Measurements from ENCODE around the gene KRTAP5-1. TPM values are rescaled to one million over a fixed set of nuclear protein-coding genes. Genes with fewer than 3 reads are reported as not detected.

The KRTAP5-1 gene
- total RNA-seq, 1 experiment from 2014 or later, result not detected

- Histone ChIP-seq H3K27me3 (ENCODE audit: insufficient read depth, low read length) (no peaks in the 10 kb centered on the region), H3K27ac (ENCODE audit: low read depth, low read length) (no peak within 1 kb of the TSS), H3K9me2 (ENCODE audit: insufficient read depth) (no peaks in the 10 kb centered on the region), H2AFZ (ENCODE audit: low read depth, low read length, poor library complexity, severe bottlenecking) (no peak within 1 kb of the TSS), H3K9ac (ENCODE audit: low read length) (no peak within 1 kb of the TSS), H3K4me1 (ENCODE audit: control insufficient read depth in 1 of 2, insufficient read depth in 2 of 2, low read length in 2 of 2) (no peaks in the 10 kb centered on the region), H3K4me2 (ENCODE audit: low read length) (no peak within 1 kb of the TSS), H3K4me3 (replicated peaks in 1 of 2; ENCODE audit: low read depth in 1 of 2, low read length in 2 of 2) (no peak within 1 kb of the TSS), H4K20me1 (ENCODE audit: insufficient read depth) (no peaks in the 10 kb centered on the region), H3K36me3 (ENCODE audit: control insufficient read depth in 1 of 2, insufficient read depth in 2 of 2, low read length in 2 of 2) (no peaks in the 10 kb centered on the region), H3K79me2 (ENCODE audit: insufficient read depth, low read length) (no peaks in the 10 kb centered on the region), H3K9me3 (ENCODE audit: control insufficient read depth in 1 of 2, insufficient read depth in 1 of 2, low read depth in 1 of 2, low read length in 2 of 2) (no peaks in the 10 kb centered on the region)
- ChIA-PET POLR2A (no interaction called here), RAD21 (ENCODE audit: low non-redundant PET in 1 of 2, low total read pairs in 2 of 2, uncharacterized antibody in 2 of 2, unreplicated experiment in 2 of 2) (no interaction called here), CTCF (no interaction called here)
- no TSS peak for BruUV-seq (replicated peaks)
- no peak for TF ChIP-seq CBX3 (IDR thresholded peaks at IDR 0.05; ENCODE audit: low read depth)
- no peak for TF ChIP-seq ZFX (IDR thresholded peaks at IDR 0.05)
- no peak for TF ChIP-seq EGR1 (IDR thresholded peaks at IDR 0.05; ENCODE audit: low read depth)
- no peak for TF ChIP-seq POLR2AphosphoS5 (IDR thresholded peaks at IDR 0.05; ENCODE audit: low read depth, low read length)
- TF ChIP-seq JUND (IDR thresholded peaks at IDR 0.05), result no peak
- ATAC-seq (no peak), DNase-seq (ENCODE audit: low read depth, low spot score) (no peak)
- intact Hi-C loops (cut with micrococcal nuclease), result loop anchor here (2.0 kb wide), 1 partner anchor 19 kb away; no protein-coding TSS in a partner anchor
Measured at GRCh38 chr11:1622086-1622485, 37.0 kb upstream of the KRTAP5-1 start, which contains the start of gene KRTAP5-4. Gene KRTAP5-4 (minus strand): TSS chr11:1622138. CDS start chr11:1622093, 45 bp downstream.

- no peak overlapping the region for H2AFZ ChIP-seq (ENCODE audit: low read depth, low read length, poor library complexity, severe bottlenecking)
- no peaks in the 10 kb centered on the region for H3K36me3 ChIP-seq (ENCODE audit: control insufficient read depth in 1 of 2, insufficient read depth in 2 of 2, low read length in 2 of 2)
- no peaks in the 10 kb centered on the region for H4K20me1 ChIP-seq (ENCODE audit: insufficient read depth)
- no peaks in the 10 kb centered on the region for H3K9me2 ChIP-seq (ENCODE audit: insufficient read depth)
- no peak overlapping the region for H3K4me3 ChIP-seq (replicated peaks in 1 of 2; ENCODE audit: low read depth in 1 of 2, low read length in 2 of 2)
- intact Hi-C loops (cut with micrococcal nuclease), result no loop called here
- no peak overlapping the region for H3K27ac ChIP-seq (ENCODE audit: low read depth, low read length)
- ChIA-PET RAD21 (ENCODE audit: low non-redundant PET in 1 of 2, low total read pairs in 2 of 2, uncharacterized antibody in 2 of 2, unreplicated experiment in 2 of 2) (no interaction called here), CTCF (no interaction called here), POLR2A (interaction anchor here (0.6 kb wide), 1 partner anchor 62 kb away, joined by 4 read pairs; no protein-coding TSS in a partner anchor)
- no TSS peak for BruUV-seq (replicated peaks)
- no peak for TF ChIP-seq JUND (IDR thresholded peaks at IDR 0.05)
- no peak for TF ChIP-seq MAX (IDR thresholded peaks at IDR 0.05)
- TF ChIP-seq ZNF274 (IDR thresholded peaks at IDR 0.05; ENCODE audit: low read depth, low read length), result no peak
- TF ChIP-seq EGR1 (IDR thresholded peaks at IDR 0.05; ENCODE audit: low read depth), result no peak
- TF ChIP-seq ZBTB33 (IDR thresholded peaks at IDR 0.05; ENCODE audit: extremely low read depth, insufficient replicate concordance, low read length), result no peak
- TF ChIP-seq REST (IDR thresholded peaks at IDR 0.05; ENCODE audit: low read depth), result no peak
- TF ChIP-seq TCF7L2 (IDR thresholded peaks at IDR 0.05; ENCODE audit: borderline replicate concordance, extremely low read depth, insufficient read depth, insufficient read length), result no peak
- TF ChIP-seq CEBPB (IDR thresholded peaks at IDR 0.05; ENCODE audit: low read depth), result no peak
- no peaks in the 10 kb centered on the region for H3K4me1 ChIP-seq (ENCODE audit: control insufficient read depth in 1 of 2, insufficient read depth in 2 of 2, low read length in 2 of 2)
- ATAC-seq (no peak), DNase-seq (ENCODE audit: low read depth, low spot score) (no peak)
- H3K79me2 ChIP-seq (ENCODE audit: insufficient read depth, low read length), result no peaks in the 10 kb centered on the region
- no peaks in the 10 kb centered on the region; the same call in 1 of the 2 replicates for H3K27me3 ChIP-seq (ENCODE audit: insufficient read depth, low read length)
- no peak overlapping the region for H3K9ac ChIP-seq (ENCODE audit: low read length)
- no peak overlapping the region for H3K4me2 ChIP-seq (ENCODE audit: low read length)
- no peaks in the 10 kb centered on the region for H3K9me3 ChIP-seq (ENCODE audit: control insufficient read depth in 1 of 2, insufficient read depth in 1 of 2, low read depth in 1 of 2, low read length in 2 of 2)
Measured at GRCh38 chr11:1619449-1619848, 34.4 kb upstream of the KRTAP5-1 start.

All from HCT116 (cell line).